HEK293 (cell line): ENCODE data around the gene SEC22C.

ENCODE experiments used
- YY1 ChIP-seq: fragments of 450-650 bp; formaldehyde crosslinking; IDR thresholded peaks from 2 replicates; pipeline ENCODE4 v1.5.1; 2018; ENCODE audit warnings: missing biosample characterization, missing genetic modification characterization
- ZFP41 ChIP-seq: fragments of 450-650 bp; formaldehyde crosslinking; IDR thresholded peaks from 2 replicates; pipeline ENCODE4 v1.5.1; 2016; ENCODE audit warnings: missing biosample characterization, missing genetic modification characterization, borderline replicate concordance
- TF ChIP-seq, protein P1 (sequence below): sonication (generic); formaldehyde crosslinking; IDR thresholded peaks from 2 replicates; pipeline ENCODE4 v1.8.1; 2022; ENCODE audit warnings: mild to moderate bottlenecking, moderate library complexity, missing genetic modification reagents
- TF ChIP-seq, protein P2 (sequence below): fragments of 450-650 bp; formaldehyde crosslinking; IDR thresholded peaks from 2 replicates; pipeline ENCODE4 v1.5.1; 2016; ENCODE audit warnings: missing biosample characterization, missing genetic modification characterization
- TF ChIP-seq, protein P3 (sequence below): fragments of 450-650 bp; formaldehyde crosslinking; IDR thresholded peaks from 2 replicates; pipeline ENCODE4 v1.5.1; 2016; ENCODE audit warnings: missing biosample characterization, missing genetic modification characterization

DNA sequence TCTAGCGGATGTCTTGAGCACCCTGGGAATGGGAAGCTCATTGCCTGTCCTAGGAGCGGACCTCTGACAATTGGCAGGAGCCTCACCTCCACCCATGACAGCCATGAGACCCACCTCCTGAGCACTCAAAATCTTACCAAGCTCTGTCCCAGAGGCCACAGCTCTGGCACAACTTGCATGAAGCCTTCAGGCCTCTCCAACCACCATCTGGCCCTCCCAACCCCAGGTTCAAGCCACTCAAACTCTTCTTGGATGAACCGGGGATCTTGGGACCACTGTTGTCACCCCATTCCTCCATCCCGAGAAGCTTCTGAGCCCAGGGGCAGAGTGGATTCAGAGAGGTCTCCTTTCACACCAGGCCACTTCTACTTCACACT is 77.8 kb downstream of the SEC22C start:
- TF ChIP-seq, protein P1, sequence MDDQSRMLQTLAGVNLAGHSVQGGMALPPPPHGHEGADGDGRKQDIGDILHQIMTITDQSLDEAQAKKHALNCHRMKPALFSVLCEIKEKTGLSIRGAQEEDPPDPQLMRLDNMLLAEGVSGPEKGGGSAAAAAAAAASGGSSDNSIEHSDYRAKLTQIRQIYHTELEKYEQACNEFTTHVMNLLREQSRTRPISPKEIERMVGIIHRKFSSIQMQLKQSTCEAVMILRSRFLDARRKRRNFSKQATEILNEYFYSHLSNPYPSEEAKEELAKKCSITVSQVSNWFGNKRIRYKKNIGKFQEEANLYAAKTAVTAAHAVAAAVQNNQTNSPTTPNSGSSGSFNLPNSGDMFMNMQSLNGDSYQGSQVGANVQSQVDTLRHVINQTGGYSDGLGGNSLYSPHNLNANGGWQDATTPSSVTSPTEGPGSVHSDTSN (CRISPR knock-in tag), result no peak
- TF ChIP-seq, protein P2, sequence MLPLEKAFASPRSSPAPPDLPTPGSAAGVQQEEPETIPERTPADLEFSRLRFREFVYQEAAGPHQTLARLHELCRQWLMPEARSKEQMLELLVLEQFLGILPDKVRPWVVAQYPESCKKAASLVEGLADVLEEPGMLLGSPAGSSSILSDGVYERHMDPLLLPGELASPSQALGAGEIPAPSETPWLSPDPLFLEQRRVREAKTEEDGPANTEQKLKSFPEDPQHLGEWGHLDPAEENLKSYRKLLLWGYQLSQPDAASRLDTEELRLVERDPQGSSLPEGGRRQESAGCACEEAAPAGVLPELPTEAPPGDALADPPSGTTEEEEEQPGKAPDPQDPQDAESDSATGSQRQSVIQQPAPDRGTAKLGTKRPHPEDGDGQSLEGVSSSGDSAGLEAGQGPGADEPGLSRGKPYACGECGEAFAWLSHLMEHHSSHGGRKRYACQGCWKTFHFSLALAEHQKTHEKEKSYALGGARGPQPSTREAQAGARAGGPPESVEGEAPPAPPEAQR (tag by site-specific recombination), result no peak
- no peak for TF ChIP-seq YY1 (tag by site-specific recombination)
- TF ChIP-seq ZFP41, result no peak
- TF ChIP-seq, protein P3, sequence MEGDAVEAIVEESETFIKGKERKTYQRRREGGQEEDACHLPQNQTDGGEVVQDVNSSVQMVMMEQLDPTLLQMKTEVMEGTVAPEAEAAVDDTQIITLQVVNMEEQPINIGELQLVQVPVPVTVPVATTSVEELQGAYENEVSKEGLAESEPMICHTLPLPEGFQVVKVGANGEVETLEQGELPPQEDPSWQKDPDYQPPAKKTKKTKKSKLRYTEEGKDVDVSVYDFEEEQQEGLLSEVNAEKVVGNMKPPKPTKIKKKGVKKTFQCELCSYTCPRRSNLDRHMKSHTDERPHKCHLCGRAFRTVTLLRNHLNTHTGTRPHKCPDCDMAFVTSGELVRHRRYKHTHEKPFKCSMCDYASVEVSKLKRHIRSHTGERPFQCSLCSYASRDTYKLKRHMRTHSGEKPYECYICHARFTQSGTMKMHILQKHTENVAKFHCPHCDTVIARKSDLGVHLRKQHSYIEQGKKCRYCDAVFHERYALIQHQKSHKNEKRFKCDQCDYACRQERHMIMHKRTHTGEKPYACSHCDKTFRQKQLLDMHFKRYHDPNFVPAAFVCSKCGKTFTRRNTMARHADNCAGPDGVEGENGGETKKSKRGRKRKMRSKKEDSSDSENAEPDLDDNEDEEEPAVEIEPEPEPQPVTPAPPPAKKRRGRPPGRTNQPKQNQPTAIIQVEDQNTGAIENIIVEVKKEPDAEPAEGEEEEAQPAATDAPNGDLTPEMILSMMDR, result no peak
